Breast epithelium (tissue), 4 donors: ENCODE data around the gene STAC3. TPM values are rescaled to one million over a fixed set of nuclear protein-coding genes. Genes with fewer than 3 reads are reported as not detected.

Source experiments
- DNase-seq, 2 donors: peaks; one replicate each; pipeline ENCODE4 v3.0.0-alpha.2; 2019; ENCODE audit warnings: low spot score in 2 of 2
- H3K27ac ChIP-seq, 2 donors: fragments of 200-600 bp; sonication (generic) in 1 of 2; one replicate each; pipeline ENCODE4 v1.5.1; 2016 to 2019; ENCODE audit warnings: mild to moderate bottlenecking in 1 of 2
- H3K27me3 ChIP-seq, 2 donors: fragments of 200-600 bp; sonication (generic) in 1 of 2; one replicate each; pipeline versions ENCODE4 v1.5.1 to v1.6.0; 2017 to 2019; ENCODE audit warnings: control low read depth in 1 of 2, mild to moderate bottlenecking in 1 of 2
- H3K36me3 ChIP-seq: fragments of 200-600 bp; one replicate; pipeline ENCODE4 v1.5.1; 2019
- H3K4me1 ChIP-seq, 2 donors: fragments of 200-600 bp; sonication (generic); one replicate each; pipeline ENCODE4 v1.5.1; 2016 to 2019; ENCODE audit warnings: control low read depth in 1 of 2
- H3K4me3 ChIP-seq, 3 donors: fragments of 200-600 bp; sonication (generic); 1 replicate in 2 of 3; 2 replicates in 1 of 3; pipeline ENCODE4 v1.5.1; 2016 to 2019; ENCODE audit warnings: mild to moderate bottlenecking in 3 of 3, moderate library complexity in 2 of 3
- H3K9me3 ChIP-seq, 2 donors: fragments of 200-600 bp; sonication (generic) in 1 of 2; one replicate each; pipeline ENCODE4 v1.5.1; 2016 to 2019; ENCODE audit warnings: control low read depth in 1 of 2
- CTCF ChIP-seq, 3 donors: fragments of 450-650 bp; IDR thresholded peaks; one replicate each; pipeline ENCODE4 v1.5.1; 2016 to 2017; ENCODE audit warnings: antibody characterized with exemption in 3 of 3, mild to moderate bottlenecking in 3 of 3, moderate library complexity in 3 of 3
- POLR2A ChIP-seq: fragments of 450-650 bp; IDR thresholded peaks from one replicate; pipeline ENCODE4 v1.6.1; 2016; ENCODE audit warnings: antibody characterized with exemption, mild to moderate bottlenecking, moderate library complexity
- POLR2AphosphoS5 ChIP-seq, 3 donors: sonication (generic); formaldehyde crosslinking; IDR thresholded peaks; one replicate each; pipeline ENCODE4 v1.6.1; 2017; ENCODE audit warnings: antibody characterized with exemption in 3 of 3
- intact Hi-C: fragments of 100-400 bp; cut with DNase I; formaldehyde crosslinking; loops from one replicate; pipeline ENCODE4 v1.15.1; 2023; ENCODE audit warnings: low total_unique reads
- total RNA-seq, 3 donors: library from RNA; depleted of rRNA; stranded (reverse); fragments of >200 nt; gene quantifications; one replicate each; pipeline ENCODE4 v1.1.0, GENCODE V29; 2016

The STAC3 gene
- total RNA-seq, 3 donors from 2014 or later: 0.98 to 3.2 (median 1.6) TPM

DNA sequence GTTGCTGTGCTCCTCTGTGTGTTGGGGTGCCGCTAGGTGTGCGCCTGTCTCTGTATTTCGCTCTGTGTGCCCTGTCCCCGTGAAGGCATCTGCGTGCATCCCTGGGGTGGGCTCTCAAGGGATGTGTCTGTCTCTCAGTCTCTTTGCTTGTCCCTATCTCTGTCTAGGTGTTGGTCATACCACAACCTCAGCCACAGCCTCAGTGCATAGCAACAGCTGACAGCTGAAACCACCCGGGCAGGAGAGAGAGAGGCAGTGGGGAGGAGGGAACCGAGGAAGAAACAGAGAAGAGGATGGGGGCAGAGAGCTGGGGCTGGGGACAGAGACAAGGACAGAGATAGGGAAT, 35.3 kb downstream of the STAC3 start:
- Histone ChIP-seq H3K4me1 (peaks cover 7 to 8% of the 10 kb centered on the region in 2 donors), H3K4me3 (peak overlapping the region in 1 of 3 donors; percentile 78), H3K9me3 (no peaks in the 10 kb centered on the region), H3K36me3 (no peaks in the 10 kb centered on the region), H3K27me3 (peaks cover 6 to 49% of the 10 kb centered on the region in 2 donors), H3K27ac (no peak overlapping the region)
- TF ChIP-seq POLR2AphosphoS5 (IDR thresholded peaks at IDR 0.05): no peak
- no peak for TF ChIP-seq CTCF (IDR thresholded peaks at IDR 0.05)
- TF ChIP-seq POLR2A: no peak
- DNase-seq: no peak
- intact Hi-C loops: no loop called here

- intact Hi-C loops: no loop called here
These were observed 35.9 kb downstream of the STAC3 start for GRCh38 chr12:57215065-57215464.

GRCh38 chr12:57214398-57214781, 36.6 kb downstream of the STAC3 start:
- Histone ChIP-seq H3K9me3 (no peaks in the 10 kb centered on the region), H3K4me3 (no peak overlapping the region), H3K4me1 (peaks cover 7 to 8% of the 10 kb centered on the region in 2 donors), H3K36me3 (no peaks in the 10 kb centered on the region), H3K27me3 (peaks cover 3 to 36% of the 10 kb centered on the region in 2 donors), H3K27ac (no peak overlapping the region)
- TF ChIP-seq POLR2A (no peak), CTCF (IDR thresholded peaks at IDR 0.05) (peak in 2 of 3 donors; percentile 58 to 70)
- intact Hi-C loops: no loop called here
- DNase-seq: peak in 1 of 2 donors; percentile 46

More at GRCh38 chr12:57215065-57215464, 35.9 kb downstream of the STAC3 start:
- H3K4me1 ChIP-seq: peaks cover 7 to 8% of the 10 kb centered on the region in 2 donors
- H3K9me3 ChIP-seq: no peaks in the 10 kb centered on the region
- H3K36me3 ChIP-seq: no peaks in the 10 kb centered on the region
- no peak for TF ChIP-seq CTCF (IDR thresholded peaks at IDR 0.05)
- no peak for TF ChIP-seq POLR2AphosphoS5 (IDR thresholded peaks at IDR 0.05)
- no peak for TF ChIP-seq POLR2A
- peaks cover 5 to 43% of the 10 kb centered on the region in 2 donors for H3K27me3 ChIP-seq
- H3K4me3 ChIP-seq: no peak overlapping the region
- H3K27ac ChIP-seq: no peak overlapping the region
- DNase-seq: no peak

DNA sequence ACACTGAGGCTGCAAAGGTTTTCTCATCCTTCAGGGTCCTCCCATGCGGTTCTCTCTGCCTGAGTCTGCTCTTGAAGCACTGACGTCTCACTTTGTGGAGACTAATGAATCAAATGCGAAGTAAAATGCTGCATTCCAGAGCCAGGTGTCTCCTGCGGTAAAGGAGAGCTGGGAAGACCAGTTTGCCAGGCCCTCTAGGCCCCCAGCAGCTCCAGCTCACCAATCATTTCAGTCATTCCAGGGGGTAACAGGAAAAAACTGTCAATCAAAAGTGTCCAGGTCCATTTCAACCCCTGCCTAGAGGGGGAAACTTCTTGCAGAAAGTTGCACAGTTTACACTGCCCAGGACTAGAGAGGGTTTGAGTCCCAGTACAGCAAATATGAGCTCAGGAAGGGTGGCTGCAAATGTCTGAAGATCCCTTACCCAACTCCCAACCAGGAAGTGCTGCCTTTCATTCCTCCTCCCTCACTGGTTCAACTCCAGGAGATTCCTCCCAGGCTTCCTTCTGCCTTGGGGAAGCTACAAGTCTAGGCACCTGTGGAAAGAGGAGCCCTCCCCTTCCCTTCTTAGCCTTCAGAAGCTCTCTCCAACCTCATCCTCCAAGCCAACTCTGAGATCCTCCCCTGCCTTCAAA, 37.1 kb downstream of the STAC3 start:
- intact Hi-C loops: no loop called here
- Histone ChIP-seq H3K4me1 (peaks cover 7 to 8% of the 10 kb centered on the region in 2 donors), H3K36me3 (no peaks in the 10 kb centered on the region)

More for the DNA sequence above, 37.1 kb downstream of the STAC3 start:
- peaks cover 3 to 31% of the 10 kb centered on the region in 2 donors for H3K27me3 ChIP-seq
- no peaks in the 10 kb centered on the region for H3K9me3 ChIP-seq
- peak overlapping the region in 1 of 2 donors; percentile 4 for H3K27ac ChIP-seq
- TF ChIP-seq POLR2A: no peak
- no peak for TF ChIP-seq POLR2AphosphoS5 (IDR thresholded peaks at IDR 0.05)
- TF ChIP-seq CTCF (IDR thresholded peaks at IDR 0.05): no peak
- no peak for DNase-seq
- no peak overlapping the region for H3K4me3 ChIP-seq
